NCI-H2227 treated with DMSO at 0.1 percent for 48 hours (cell line): Measurements from ENCODE around the gene SPATA21.

Experiments used
- DNase-seq: peaks from one replicate; lab custom pipeline; 2025; lab: John Stamatoyannopoulos, UW

The SPATA21 gene

GRCh38 chr1:16450863-16451481 is 13.7 kb upstream of the SPATA21 start:
- no peak for DNase-seq

- DNase-seq, result no peak
Measured at GRCh38 chr1:16449666-16450065, 12.4 kb upstream of the SPATA21 start.

DNA sequence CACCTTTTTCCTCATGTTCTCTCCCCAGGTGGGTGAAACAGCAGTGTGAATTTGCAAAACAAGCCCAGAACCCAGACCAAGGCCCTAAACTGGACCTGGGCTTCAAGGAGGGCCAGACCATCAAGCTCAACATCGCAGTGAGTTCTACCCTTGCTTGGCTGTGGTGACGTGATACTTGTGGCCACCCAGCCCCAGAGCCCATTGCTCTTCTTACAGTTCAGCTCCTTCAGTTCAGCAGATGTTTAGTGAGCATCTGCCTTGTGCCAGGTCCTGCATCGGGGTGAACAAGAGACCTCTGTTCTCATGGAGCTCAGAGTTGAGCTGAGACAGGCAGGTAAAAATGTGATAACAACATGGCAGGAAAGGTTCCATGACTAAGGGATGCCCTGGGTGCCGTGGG is 11.8 kb upstream of the SPATA21 start:
- no peak for DNase-seq

- no peak for DNase-seq
Measured at GRCh38 chr1:16447641-16448040, 10.4 kb upstream of the SPATA21 start.

DNA sequence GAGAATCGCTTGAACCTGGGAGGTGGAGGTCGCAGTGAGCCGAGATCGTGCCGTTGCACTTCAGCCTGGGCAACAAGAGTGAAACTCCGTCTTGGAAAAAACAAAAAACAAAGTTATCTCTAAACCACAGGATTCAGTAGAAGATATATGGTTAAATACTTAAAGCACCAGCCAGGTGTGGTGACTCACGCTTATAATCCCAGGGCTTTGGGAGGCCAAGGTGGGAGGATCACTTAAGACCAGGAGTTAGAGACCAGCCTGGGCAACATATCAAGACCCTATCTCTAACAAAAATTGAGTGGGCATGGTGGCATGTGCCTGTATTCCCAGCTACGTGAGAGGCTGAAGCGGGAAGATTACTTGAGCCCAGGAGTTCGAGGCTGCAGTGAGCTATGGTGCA is 8.9 kb upstream of the SPATA21 start:
- no peak for DNase-seq

DNA sequence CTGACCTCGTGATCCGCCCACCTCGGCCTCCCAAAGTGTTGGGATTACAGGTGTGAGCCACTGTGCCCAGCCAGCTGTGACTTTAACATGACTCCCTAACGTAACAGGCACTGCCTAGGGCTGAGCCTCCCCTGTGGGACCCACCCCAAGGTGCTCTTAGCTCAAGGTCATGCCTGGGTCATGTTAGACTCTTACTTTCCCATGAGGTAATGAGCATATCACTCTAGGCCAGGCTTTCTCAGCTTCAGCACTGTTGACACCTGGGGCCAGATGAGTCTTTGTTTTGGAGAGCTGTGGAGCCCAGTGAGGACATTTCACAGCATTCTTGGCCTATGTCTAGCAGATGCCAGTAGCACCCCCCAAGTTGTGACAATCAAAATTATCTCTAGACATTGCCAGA is 7.8 kb upstream of the SPATA21 start:
- no peak for DNase-seq

DNA sequence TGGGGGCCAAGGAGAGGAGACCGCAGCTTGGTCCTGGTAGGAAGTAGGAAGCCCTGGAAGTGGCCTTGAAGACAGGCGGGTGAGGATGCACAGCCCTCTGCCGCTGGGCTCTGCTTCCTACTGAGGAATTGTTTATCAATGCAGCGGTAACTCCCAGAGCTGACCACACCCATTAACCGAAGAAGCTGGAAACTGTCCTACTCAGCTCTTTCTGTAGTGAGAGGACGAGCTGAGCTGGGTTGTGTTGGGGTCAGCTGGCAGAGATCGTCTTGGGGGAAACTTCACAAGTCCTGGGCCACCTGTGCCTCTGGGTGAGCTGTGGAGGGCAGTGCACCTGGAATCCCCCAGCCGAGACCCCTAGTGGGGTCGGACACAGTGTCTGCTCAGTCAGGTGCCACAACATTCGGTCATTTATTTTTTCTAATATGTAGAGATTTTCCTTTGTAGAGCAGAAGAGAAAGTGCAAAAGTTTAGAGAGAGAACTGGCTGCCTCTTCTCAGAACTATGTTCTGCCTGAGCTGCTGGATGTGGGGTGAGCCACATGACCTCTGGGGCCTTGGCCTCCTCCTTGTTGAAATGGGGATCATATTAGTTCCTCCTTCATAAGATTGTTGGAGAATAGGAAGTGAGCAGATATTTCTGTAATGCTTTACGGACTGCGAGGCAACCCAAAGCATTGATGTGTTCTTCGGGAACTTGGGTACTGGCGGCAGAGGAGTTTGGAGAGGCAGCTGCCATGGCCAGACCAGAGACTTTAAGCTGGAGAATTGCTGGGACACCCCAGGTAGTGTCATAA is 6.9 kb upstream of the SPATA21 start:
- DNase-seq, result no peak

DNA sequence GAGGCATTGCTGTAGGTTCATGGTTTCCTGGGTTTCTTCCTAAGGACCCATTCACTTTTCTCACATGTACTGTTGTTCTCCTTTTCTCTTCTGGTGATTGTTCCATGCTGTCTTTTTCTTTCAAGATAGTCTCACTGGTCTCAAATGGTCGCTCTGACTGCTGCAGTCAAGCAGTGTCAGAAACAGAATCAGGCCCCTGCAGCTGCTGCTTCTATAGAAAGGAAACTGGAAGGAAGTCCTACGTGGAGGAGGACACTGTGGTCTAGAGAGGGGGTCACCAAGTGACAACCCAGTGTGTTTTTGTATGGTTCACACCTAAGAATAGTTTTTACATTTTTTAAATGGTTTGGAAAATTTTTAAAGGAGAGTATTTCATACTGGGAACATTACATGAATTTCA is 5.7 kb upstream of the SPATA21 start:
- no peak for DNase-seq

GRCh38 chr1:16442265-16442664 is 5.0 kb upstream of the SPATA21 start:
- no peak for DNase-seq

GRCh38 chr1:16441282-16441665 is 4.0 kb upstream of the SPATA21 start:
- DNase-seq, result no peak

- DNase-seq, result peak; percentile 95
Measured at GRCh38 chr1:16440470-16441281, 3.5 kb upstream of the SPATA21 start, which contains the start of gene NECAP2. Gene NECAP2, plus strand, starts transcription at chr1:16440724. Its CDS starts 38 bp downstream, at chr1:16440762.

DNA sequence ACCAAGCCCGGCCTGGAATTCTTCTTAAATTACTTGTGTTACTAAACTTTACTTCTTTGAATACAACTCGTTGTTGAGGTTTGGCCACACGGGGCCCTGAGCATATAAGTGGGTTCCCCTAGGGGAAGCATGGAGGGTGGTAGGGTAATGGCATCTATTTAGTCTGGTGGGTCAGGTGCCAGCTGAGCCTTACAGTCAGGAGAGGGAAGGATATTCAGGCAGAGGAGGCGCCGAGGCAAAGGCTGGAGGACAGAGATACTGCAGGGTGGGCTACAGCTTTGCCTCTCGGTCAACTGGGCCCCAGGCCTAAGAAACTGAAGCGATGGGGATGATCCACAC is 2.9 kb upstream of the SPATA21 start:
- no peak for DNase-seq

GRCh38 chr1:16438924-16439323 is 1.7 kb upstream of the SPATA21 start:
- DNase-seq, result no peak

GRCh38 chr1:16438516-16438915 is 1.3 kb upstream of the SPATA21 start:
- no peak for DNase-seq

GRCh38 chr1:16434501-16434900 is 2.7 kb downstream of the SPATA21 start:
- DNase-seq, result no peak

DNA sequence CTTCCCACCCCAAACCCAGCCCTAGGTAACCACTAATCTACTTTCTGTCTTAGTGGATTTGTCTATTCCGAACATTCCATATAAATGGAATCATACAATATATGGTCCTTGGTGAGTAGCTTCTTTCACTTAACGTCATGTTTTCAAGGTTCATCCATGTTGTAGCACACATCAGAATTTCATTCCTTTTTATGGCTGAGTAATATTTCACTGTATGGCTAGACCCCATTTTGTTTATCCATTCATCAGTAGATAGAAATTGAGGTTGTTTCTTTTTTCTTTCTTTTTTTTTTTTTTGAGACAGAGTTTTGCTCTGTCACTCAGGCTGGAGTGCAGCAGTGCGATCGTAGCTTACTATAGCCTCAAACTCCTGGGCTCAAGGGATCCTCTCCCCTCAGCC is 3.2 kb downstream of the SPATA21 start:
- DNase-seq, result no peak

DNA sequence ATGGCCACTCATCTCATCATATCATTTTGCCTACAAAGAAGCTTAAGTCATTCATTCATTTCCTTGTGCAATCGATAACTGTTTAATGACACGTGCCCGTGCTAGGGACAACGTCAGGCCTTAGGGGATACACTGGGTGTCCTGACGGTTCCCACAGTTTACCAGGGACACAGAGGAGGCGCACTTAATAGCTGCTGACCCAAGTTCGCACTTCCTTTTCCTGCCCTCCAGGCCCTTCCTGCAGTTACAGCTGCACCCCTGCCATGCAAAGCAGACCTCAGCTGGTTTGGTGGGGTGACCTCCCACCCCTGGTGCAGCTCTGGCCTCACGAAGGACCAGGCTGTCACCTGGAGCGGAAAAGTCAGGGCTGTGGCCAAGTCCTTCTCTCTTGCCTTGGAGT is 4.2 kb downstream of the SPATA21 start:
- DNase-seq, result no peak

DNA sequence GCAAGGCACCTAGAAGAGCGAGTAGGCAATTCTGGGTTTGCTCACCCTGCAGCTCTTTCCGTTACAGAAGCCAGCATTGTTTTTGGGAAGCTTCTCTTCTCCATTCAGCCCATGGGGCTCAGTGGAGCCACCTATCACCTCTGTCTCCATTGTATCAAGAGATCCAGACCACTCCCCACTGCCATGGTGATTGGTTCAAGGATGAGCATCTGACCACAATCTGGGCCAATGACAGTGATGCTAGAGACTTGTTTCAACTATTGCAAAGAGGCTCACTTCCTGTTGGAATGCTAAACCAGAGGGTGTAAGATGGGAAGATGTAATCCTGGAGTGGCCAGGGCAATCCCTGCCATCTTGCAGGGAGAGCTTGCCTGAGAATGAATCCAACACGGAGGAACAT is 6.6 kb downstream of the SPATA21 start:
- DNase-seq, result no peak

GRCh38 chr1:16425125-16426025 is 11.8 kb downstream of the SPATA21 start:
- DNase-seq, result no peak

DNA sequence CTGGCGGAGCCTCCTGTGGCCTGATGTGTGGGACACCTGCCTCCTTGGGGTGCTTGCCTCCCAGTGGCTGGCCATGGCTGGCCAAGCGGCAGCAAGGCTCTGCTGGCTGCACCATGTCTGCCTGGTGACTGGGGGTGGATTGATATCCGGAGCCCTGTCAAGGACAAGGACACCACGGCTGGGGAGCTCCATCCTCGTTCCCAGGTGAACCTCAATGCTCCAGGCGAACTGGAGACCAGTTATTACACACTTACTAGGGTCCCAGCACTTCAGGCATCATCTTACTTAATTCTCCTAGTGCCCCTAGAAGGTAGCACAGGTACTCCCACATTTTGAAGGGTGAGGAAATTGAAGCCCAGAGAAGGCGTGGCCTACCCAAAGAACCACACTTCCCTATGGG is 15.2 kb downstream of the SPATA21 start:
- no peak for DNase-seq

DNA sequence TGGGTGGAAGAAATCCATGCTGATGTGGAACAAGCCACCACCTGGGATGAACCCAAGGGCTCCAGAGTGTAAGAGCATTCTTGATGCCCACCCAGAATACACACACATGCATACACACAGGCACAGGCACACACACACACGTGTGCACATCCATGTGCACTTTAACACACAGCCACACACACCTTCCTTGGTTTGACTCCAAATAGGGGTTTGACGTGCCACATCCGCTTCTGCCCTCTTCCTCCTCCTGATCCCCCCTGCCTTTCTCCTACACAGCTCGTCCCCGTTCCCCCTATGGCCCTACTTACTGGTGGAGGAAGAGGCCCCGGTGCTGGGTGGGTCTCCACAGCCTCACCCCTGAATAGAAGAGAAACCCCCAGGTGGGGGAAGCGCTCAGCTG is 16.0 kb downstream of the SPATA21 start:
- no peak for DNase-seq
